GM12878 (cell line): ENCODE measurements around the gene FGB. TPM values are rescaled to one million over a fixed set of nuclear protein-coding genes. Genes with fewer than 3 reads are reported as not detected.

Experiments
- ATAC-seq: fragments of 200-7000 bp; cut with Tn5 transposase; 3 replicates; pipeline ENCODE4 v1.9.1; 2020; ENCODE audit warnings: mild to moderate bottlenecking, moderate library complexity
- BruUV-seq: library from RNA; stranded (reverse); fragments of 400-500 nt; replicated peaks from 2 replicates; lab custom pipeline; 2021; lab: Mats Ljungman, UMichigan
- CTCF ChIA-PET: fragments of 300-600 bp; sonication (Branson Sonifier 250); formaldehyde crosslinking; extraction: SDS; loops from one replicate; lab custom pipeline; 2021; ENCODE audit warnings: inconsistent platforms; lab: Yijun Ruan, JAX
- POLR2A ChIA-PET: fragments of 350-600 bp; formaldehyde crosslinking; extraction: SDS; loops from one replicate; lab custom pipeline; 2021; ENCODE audit warnings: inconsistent platforms; lab: Charles Lee
- RAD21 ChIA-PET: fragments of 300-600 bp; sonication (Branson Sonifier 250); formaldehyde crosslinking; loops from one replicate; lab custom pipeline; 2023; ENCODE audit warnings: antibody characterized with exemption; ENCODE audit not compliant: unreplicated experiment; lab: Charles Lee
- SMC1A ChIA-PET: fragments of 300-600 bp; sonication (Branson Sonifier 250); formaldehyde crosslinking; loops from one replicate; lab custom pipeline; 2023; ENCODE audit not compliant: unreplicated experiment, uncharacterized antibody; lab: Charles Lee
- DNase-seq: peaks from one replicate; pipeline ENCODE4 v3.0.0-alpha.2; 2011; ENCODE audit warnings: low read depth, low spot score
- FAIRE-seq: peaks from 3 replicates; lab custom pipeline; 2011; peaks lifted over from hg19 to GRCh38; lab: Jason Lieb, UNC
- H2AFZ ChIP-seq: 2 replicates; pipeline ENCODE4 v1.6.0; 2011; ENCODE audit warnings: low read depth, low read length, control low read depth; ENCODE audit not compliant: control insufficient read depth
- H3K27ac ChIP-seq: 2 replicates; pipeline ENCODE4 v1.5.1; 2011; ENCODE audit warnings: control low read depth; ENCODE audit not compliant: control insufficient read depth, insufficient read depth
- H3K27me3 ChIP-seq, 2 experiments: replicated peaks in 1 of 2; 2 replicates each; pipeline versions ENCODE4 v1.6.0 to v1.6.1; 2011; ENCODE audit warnings: low read length in 1 of 2; ENCODE audit not compliant: control insufficient read depth in 2 of 2, insufficient read depth in 2 of 2
- H3K36me3 ChIP-seq, 2 experiments: 2 replicates each; pipeline ENCODE4 v1.5.1; 2011; ENCODE audit warnings: low read length in 1 of 2; ENCODE audit not compliant: control insufficient read depth in 2 of 2, insufficient read depth in 2 of 2
- H3K4me1 ChIP-seq: 2 replicates; pipeline ENCODE4 v1.6.1; 2011; ENCODE audit warnings: mild to moderate bottlenecking, low read length, moderate library complexity, mixed read lengths; ENCODE audit not compliant: control insufficient read depth, insufficient read depth
- H3K4me2 ChIP-seq: 2 replicates; pipeline ENCODE4 v1.6.0; 2011; ENCODE audit warnings: control low read depth; ENCODE audit not compliant: control insufficient read depth, insufficient read depth
- H3K4me3 ChIP-seq: fragments of 200-600 bp; sonication (generic); 2 replicates; pipeline ENCODE4 v1.5.1; 2016
- H3K79me2 ChIP-seq: 2 replicates; pipeline ENCODE4 v1.6.0; 2011; ENCODE audit warnings: low read length; ENCODE audit not compliant: control insufficient read depth, insufficient read depth
- H3K9ac ChIP-seq: 2 replicates; pipeline ENCODE4 v1.8.0; 2011; ENCODE audit warnings: low read length, control low read depth, mixed read lengths; ENCODE audit not compliant: control insufficient read depth, insufficient read depth
- H3K9me3 ChIP-seq: replicated peaks from 3 replicates; pipeline ENCODE4 v1.5.1; 2011; ENCODE audit warnings: mild to moderate bottlenecking, low read length; ENCODE audit not compliant: control insufficient read depth, insufficient read depth
- H4K20me1 ChIP-seq: 2 replicates; pipeline ENCODE4 v1.6.0; 2011; ENCODE audit not compliant: control insufficient read depth, insufficient read depth
- HSF1 ChIP-seq: fragments of 150-350 bp; IDR thresholded peaks from 2 replicates; pipeline ENCODE4 v1.6.1; 2014; ENCODE audit warnings: mild to moderate bottlenecking, low read depth, low read length
- MLLT1 ChIP-seq: fragments of 450-650 bp; IDR thresholded peaks from 2 replicates; pipeline ENCODE4 v1.6.1; 2016; ENCODE audit warnings: mild to moderate bottlenecking
- PML ChIP-seq: IDR thresholded peaks from 2 replicates; pipeline ENCODE4 v1.6.1; 2012; ENCODE audit warnings: low read length, inconsistent platforms
- TBL1XR1 ChIP-seq: IDR thresholded peaks from 2 replicates; pipeline ENCODE4 v1.6.1; 2012; ENCODE audit warnings: low read depth, low read length, improper control_type of control experiment
- TCF3 ChIP-seq: IDR thresholded peaks from 2 replicates; pipeline ENCODE4 v1.6.1; 2012; ENCODE audit warnings: low read depth, mild to moderate bottlenecking, low read length, borderline replicate concordance; ENCODE audit not compliant: insufficient read depth
- TCF7 ChIP-seq: IDR thresholded peaks from 2 replicates; pipeline ENCODE4 v1.6.1; 2014; ENCODE audit warnings: antibody characterized with exemption, borderline replicate concordance
- WGBS: methylation state at CpG from one replicate; pipeline ENCODE4 v1.1.6; 2016; ENCODE audit warnings: low lambda C conversion rate; ENCODE audit not compliant: insufficient replicate concordance, insufficient coverage; ENCODE audit errors: missing lambda C conversion rate; 5-methylcytosine and 5-hydroxymethylcytosine counted together
- in situ Hi-C: fragments of 300-500 bp; cut with MboI; formaldehyde crosslinking; loops from 9 replicates; pipeline ENCODE4 v1.14.3; 2018; ENCODE audit warnings: mixed read lengths
- intact Hi-C: fragments of 100-400 bp; cut with micrococcal nuclease; formaldehyde crosslinking; loops from one replicate; pipeline ENCODE4 v1.14.2; 2022; ENCODE audit not compliant: unreplicated experiment
- polyA plus RNA-seq, 11 experiments: library from polyadenylated mRNA; depleted of rRNA in 4 of 11; unstranded in 6 of 11; stranded (reverse) in 5 of 11; fragments of >200 nt; fragmentation: Nextera tagmentation in 4 of 11; fragmentation: Illumina TruSeq in 1 of 11; extraction: Ambion mirVana in 4 of 11; extraction: Trizol in 1 of 11; gene quantifications; 1 replicate in 1 of 11; 2 replicates in 10 of 11; pipeline versions ENCODE4 v1.2.1 to v1.2.3, GENCODE V29; 2011 to 2016; ENCODE audit warnings: inconsistent platforms in 2 of 11, missing spikeins in 2 of 11, low read depth in 1 of 11
- total RNA-seq, 4 experiments: library from RNA; depleted of rRNA in 3 of 4; stranded (reverse); fragments of >200 nt in 3 of 4; fragmentation: Illumina TruSeq in 1 of 4; extraction: Trizol in 1 of 4; gene quantifications; 2 replicates each; pipeline versions ENCODE4 v1.2.1 to v1.2.3, GENCODE V29; 2013 to 2021
- TF ChIP-seq, protein P1 (sequence below): IDR thresholded peaks from 2 replicates; pipeline ENCODE4 v1.6.1; 2011; ENCODE audit warnings: borderline replicate concordance, low read depth, mild to moderate bottlenecking, moderate library complexity, mixed read lengths, low read length; ENCODE audit not compliant: insufficient read depth; ENCODE audit errors: extremely low read length
- TF ChIP-seq, protein P2 (sequence below): fragments of 450-650 bp; IDR thresholded peaks from 2 replicates; pipeline ENCODE4 v1.6.1; 2017; ENCODE audit warnings: antibody characterized with exemption, mild to moderate bottlenecking, moderate library complexity
- TF ChIP-seq, protein P3 (sequence below): fragments of 450-650 bp; IDR thresholded peaks from 2 replicates; pipeline ENCODE4 v1.6.1; 2017; ENCODE audit warnings: mild to moderate bottlenecking, low read depth, inconsistent platforms; ENCODE audit not compliant: poor library complexity, severe bottlenecking
- TF ChIP-seq, protein P4 (sequence below): fragments of 450-650 bp; conservative IDR thresholded peaks from 2 replicates; pipeline ENCODE4 v1.6.1; 2017; ENCODE audit warnings: mild to moderate bottlenecking, moderate library complexity

FGB gene
- total and polyA plus RNA-seq, 10 of the 15 experiments (the other 5 are each of a cell fraction or from before 2014, with no cell fraction given), result 0.04 to 2.7 TPM; not detected in 8

GRCh38 chr4:154566639-154567204, 3.9 kb downstream of the FGB start:
- Histone ChIP-seq H3K4me1 (no peaks in the 10 kb centered on the region), H3K27ac (no peak overlapping the region), H3K36me3 (no peaks in the 10 kb centered on the region), H3K4me3 (no peak overlapping the region), H2AFZ (no peak overlapping the region), H3K4me2 (no peak overlapping the region), H3K9me3 (no peaks in the 10 kb centered on the region), H3K27me3 (no peaks in the 10 kb centered on the region; a peak in 1 of 4 replicates), H4K20me1 (no peaks in the 10 kb centered on the region), H3K9ac (no peak overlapping the region), H3K79me2 (no peaks in the 10 kb centered on the region)
- FAIRE-seq, result no peak
- 34% methylated on average over 5 of the region's 5 CpGs for WGBS
- in situ Hi-C loops, result no loop called here
- DNase-seq, result no peak
- ATAC-seq, result no peak
- ChIA-PET SMC1A (interaction anchor here (0.7 to 1.0 kb wide), 2 partner anchors 10 to 52 kb away, joined by 3 read pairs; no protein-coding TSS in a partner anchor), POLR2A (no interaction called here), CTCF (interaction anchor here (1.1 to 5.9 kb wide), 3 partner anchors 14 to 52 kb away, joined by 3 to 32 read pairs (median 6); partner anchors contain the start of gene PLRG1), RAD21 (interaction anchor here (1.4 kb wide), 1 partner anchor 52 kb away, joined by 4 read pairs; no protein-coding TSS in a partner anchor)
- no TSS peak for BruUV-seq
- intact Hi-C loops, result no loop called here
- TF ChIP-seq, protein P1, sequence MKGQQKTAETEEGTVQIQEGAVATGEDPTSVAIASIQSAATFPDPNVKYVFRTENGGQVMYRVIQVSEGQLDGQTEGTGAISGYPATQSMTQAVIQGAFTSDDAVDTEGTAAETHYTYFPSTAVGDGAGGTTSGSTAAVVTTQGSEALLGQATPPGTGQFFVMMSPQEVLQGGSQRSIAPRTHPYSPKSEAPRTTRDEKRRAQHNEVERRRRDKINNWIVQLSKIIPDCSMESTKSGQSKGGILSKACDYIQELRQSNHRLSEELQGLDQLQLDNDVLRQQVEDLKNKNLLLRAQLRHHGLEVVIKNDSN, result no peak
- TF ChIP-seq, protein P2, sequence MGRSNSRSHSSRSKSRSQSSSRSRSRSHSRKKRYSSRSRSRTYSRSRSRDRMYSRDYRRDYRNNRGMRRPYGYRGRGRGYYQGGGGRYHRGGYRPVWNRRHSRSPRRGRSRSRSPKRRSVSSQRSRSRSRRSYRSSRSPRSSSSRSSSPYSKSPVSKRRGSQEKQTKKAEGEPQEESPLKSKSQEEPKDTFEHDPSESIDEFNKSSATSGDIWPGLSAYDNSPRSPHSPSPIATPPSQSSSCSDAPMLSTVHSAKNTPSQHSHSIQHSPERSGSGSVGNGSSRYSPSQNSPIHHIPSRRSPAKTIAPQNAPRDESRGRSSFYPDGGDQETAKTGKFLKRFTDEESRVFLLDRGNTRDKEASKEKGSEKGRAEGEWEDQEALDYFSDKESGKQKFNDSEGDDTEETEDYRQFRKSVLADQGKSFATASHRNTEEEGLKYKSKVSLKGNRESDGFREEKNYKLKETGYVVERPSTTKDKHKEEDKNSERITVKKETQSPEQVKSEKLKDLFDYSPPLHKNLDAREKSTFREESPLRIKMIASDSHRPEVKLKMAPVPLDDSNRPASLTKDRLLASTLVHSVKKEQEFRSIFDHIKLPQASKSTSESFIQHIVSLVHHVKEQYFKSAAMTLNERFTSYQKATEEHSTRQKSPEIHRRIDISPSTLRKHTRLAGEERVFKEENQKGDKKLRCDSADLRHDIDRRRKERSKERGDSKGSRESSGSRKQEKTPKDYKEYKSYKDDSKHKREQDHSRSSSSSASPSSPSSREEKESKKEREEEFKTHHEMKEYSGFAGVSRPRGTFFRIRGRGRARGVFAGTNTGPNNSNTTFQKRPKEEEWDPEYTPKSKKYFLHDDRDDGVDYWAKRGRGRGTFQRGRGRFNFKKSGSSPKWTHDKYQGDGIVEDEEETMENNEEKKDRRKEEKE, result no peak
- TF ChIP-seq MLLT1, result no peak
- TF ChIP-seq TCF7, result no peak
- no peak for TF ChIP-seq TCF3
- TF ChIP-seq, protein P3, sequence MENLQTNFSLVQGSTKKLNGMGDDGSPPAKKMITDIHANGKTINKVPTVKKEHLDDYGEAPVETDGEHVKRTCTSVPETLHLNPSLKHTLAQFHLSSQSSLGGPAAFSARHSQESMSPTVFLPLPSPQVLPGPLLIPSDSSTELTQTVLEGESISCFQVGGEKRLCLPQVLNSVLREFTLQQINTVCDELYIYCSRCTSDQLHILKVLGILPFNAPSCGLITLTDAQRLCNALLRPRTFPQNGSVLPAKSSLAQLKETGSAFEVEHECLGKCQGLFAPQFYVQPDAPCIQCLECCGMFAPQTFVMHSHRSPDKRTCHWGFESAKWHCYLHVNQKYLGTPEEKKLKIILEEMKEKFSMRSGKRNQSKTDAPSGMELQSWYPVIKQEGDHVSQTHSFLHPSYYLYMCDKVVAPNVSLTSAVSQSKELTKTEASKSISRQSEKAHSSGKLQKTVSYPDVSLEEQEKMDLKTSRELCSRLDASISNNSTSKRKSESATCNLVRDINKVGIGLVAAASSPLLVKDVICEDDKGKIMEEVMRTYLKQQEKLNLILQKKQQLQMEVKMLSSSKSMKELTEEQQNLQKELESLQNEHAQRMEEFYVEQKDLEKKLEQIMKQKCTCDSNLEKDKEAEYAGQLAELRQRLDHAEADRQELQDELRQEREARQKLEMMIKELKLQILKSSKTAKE, result no peak
- TF ChIP-seq, protein P4, sequence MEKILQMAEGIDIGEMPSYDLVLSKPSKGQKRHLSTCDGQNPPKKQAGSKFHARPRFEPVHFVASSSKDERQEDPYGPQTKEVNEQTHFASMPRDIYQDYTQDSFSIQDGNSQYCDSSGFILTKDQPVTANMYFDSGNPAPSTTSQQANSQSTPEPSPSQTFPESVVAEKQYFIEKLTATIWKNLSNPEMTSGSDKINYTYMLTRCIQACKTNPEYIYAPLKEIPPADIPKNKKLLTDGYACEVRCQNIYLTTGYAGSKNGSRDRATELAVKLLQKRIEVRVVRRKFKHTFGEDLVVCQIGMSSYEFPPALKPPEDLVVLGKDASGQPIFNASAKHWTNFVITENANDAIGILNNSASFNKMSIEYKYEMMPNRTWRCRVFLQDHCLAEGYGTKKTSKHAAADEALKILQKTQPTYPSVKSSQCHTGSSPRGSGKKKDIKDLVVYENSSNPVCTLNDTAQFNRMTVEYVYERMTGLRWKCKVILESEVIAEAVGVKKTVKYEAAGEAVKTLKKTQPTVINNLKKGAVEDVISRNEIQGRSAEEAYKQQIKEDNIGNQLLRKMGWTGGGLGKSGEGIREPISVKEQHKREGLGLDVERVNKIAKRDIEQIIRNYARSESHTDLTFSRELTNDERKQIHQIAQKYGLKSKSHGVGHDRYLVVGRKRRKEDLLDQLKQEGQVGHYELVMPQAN, result no peak
- no peak for TF ChIP-seq PML
- no peak for TF ChIP-seq HSF1
- TF ChIP-seq TBL1XR1, result no peak
